Measurements from ENCODE around the gene COMMD1.
"Not testable (repeated sequence)": the region's sequence is repeated elsewhere in the genome, so short reads cannot be mapped to it uniquely, and the experiment has no call there.

- not testable (repeated sequence) for TF ChIP-seq CTCF (conservative IDR thresholded peaks at IDR 0.05 in 1 of 2, IDR thresholded peaks at IDR 0.05 in 1 of 2; ENCODE audit: low read depth in 1 of 2, low read length in 2 of 2); EZH2 (IDR thresholded peaks at IDR 0.05; ENCODE audit: low read length, missing control alignments)
Measured at GRCh38 chr2:62126239-62126638, 220.8 kb downstream of the COMMD1 start.
